GM21576 (cell line): Measurements from ENCODE around the gene FOXJ1.
A peak's percentile ranks its signal among the peaks of the same experiment; 100 is the strongest.
"Not testable (repeated sequence)": the region's sequence is repeated elsewhere in the genome, so short reads cannot be mapped to it uniquely, and the experiment has no call there.

Experiments
- ATAC-seq: cut with Tn5 transposase; IDR thresholded peaks from one replicate; pipeline ENCODE4 v1.9.1; 2021; ENCODE audit warnings: mild to moderate bottlenecking, moderate library complexity; ENCODE audit not compliant: unreplicated experiment

The FOXJ1 gene

DNA sequence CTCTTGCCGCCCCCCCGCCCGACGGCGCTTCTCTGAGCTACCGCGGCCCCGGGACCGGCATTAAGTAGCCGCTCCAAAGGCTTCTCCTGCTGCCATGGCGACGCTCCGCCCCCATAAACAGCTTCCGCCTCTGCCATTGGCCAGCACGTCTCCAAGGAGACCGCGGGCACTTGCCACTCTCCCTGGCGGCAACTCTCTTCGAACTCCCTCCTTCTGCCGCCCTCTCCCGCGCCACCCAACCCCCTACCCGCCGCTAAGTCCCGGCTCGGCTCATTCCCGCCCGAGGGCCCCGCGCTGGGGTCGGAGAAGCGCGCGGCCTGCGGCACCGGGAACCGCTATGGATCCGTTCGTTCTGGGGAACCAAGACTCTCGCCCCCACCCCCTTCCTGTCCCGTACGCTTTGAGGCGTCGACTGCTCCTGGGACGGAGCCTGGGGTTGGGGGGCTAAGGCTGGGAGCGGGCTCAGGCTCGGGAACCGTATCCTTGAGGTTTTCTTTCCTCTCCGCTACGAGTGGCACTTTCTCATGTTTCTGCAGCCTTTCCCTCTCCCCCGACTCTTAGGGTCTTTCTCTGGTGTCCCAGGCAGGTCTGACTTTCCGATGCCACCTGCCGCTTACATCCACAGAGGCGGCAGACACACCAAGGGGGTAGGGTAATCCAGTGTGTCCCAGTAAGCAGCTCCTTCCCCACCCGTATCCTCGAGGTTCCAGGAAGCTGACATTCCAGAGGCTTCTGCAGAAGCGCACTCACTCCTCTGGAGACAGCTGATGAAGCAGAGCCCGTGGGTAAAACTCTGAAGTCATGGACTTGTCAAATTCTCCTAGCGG is at the start of gene FOXJ1:
FOXJ1 (minus strand) TSS at position 34 of the 827 bp plus-strand sequence. CDS start 850 bp downstream, outside the sequence.
- peak; percentile 71 for ATAC-seq

- no peak for ATAC-seq
Observed at GRCh38 chr17:76189741-76190140, 48.7 kb upstream of the FOXJ1 start.

- ATAC-seq = no peak
Observed at GRCh38 chr17:76189247-76189646, 48.2 kb upstream of the FOXJ1 start.

GRCh38 chr17:76188213-76189016 is 47.4 kb upstream of the FOXJ1 start:
- no peak for ATAC-seq

DNA sequence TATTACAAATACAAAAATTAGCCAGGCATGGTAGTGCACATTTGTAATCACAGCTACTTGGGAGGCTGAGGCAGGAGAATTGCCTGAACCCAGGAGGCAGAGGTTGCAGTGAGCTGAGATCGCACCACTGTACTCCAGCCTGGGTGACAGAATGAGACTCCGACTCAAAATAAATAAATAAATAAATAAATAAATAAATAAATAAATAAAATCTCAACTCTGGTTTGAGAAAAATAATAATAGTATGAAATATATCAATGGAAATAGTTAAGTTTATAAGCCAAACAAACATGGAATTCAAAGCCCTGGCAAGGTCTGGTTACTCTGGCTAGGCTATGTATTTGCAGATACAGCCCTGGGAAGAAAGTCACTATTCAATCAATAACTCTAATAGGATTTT is 45.7 kb upstream of the FOXJ1 start:
- not testable (repeated sequence) for ATAC-seq

GRCh38 chr17:76184290-76184689 is 43.2 kb upstream of the FOXJ1 start:
- ATAC-seq = no peak

DNA sequence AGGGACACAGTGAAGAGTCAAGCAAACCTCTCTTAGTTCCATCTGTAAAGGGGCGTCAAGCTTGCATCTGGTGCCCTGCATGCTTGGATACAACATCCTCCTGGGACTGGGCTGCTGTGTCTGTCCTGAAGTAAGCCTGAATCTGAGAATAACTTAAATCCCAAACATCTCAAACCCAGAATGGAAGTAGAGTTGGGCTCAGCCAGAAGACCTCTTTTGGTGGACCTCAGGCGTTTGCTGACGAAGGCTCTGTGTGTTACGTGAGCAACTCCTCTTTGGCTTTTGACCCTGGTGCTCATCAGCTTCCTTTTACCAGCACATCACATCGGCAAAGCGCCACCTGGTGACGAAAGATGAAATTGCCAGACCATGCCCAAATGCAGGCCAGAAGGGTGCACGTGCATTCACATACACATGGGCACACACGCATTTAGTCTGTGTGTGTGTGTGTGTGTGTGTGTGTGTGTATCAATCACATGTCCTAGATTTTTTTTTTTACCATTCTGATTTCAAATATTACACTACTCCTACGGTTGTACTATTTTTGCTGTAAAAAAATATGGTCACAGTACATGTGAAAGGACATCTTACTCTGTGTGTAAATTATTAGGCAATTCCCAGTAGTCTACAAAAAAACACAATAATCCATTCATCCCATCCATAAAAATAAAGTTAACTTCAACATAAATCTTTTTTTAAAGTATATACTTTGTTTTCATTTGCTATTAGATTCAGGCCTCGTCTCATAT is 41.1 kb upstream of the FOXJ1 start:
- peak; percentile 56 for ATAC-seq

DNA sequence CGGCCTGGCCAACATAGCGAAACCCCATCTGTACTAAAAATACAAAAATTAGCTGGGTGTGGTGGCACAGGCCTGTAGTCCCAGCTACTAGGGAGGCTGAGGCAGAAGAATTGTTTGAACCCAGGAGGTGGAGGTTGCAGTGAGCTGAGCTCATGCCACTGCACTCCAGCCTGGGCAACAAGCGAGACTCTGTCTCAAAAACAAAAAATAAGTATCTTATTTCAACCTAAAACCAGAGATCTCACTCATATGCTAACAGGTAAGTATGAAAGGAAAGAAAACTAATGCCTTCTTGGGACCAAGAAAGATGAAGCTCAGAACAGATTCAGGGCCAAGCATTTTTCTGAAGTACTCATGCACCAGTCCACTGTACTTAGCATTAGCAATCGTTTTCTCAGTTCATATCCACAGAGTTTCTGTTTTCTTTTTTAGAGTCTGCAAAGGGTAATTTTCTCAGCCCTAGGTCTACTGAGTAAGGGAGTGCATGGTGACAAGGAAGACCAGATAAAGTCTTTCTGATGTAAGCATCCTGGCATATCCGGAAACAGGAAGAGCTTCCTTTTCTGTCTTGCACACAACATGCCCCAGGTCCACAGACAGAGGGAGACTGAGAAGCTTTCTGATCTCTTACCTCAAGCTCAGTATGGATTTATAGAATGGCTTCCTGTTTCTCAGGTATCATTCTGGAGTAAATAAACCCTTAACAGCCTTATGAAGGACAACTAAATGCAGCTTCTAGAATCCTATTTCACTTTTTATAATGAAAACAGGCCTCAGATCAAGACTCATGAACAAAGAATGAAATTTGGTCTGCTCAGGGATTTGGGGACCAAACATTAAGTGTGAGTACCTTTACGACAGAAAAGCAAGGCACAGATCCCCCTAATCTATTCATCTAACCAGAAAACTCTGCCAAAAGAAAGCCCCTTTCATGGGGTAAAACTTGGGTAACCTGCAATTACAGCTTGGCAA is 38.7 kb upstream of the FOXJ1 start:
- no peak for ATAC-seq

- no peak for ATAC-seq
Observed at GRCh38 chr17:76178124-76178523, 37.1 kb upstream of the FOXJ1 start.

DNA sequence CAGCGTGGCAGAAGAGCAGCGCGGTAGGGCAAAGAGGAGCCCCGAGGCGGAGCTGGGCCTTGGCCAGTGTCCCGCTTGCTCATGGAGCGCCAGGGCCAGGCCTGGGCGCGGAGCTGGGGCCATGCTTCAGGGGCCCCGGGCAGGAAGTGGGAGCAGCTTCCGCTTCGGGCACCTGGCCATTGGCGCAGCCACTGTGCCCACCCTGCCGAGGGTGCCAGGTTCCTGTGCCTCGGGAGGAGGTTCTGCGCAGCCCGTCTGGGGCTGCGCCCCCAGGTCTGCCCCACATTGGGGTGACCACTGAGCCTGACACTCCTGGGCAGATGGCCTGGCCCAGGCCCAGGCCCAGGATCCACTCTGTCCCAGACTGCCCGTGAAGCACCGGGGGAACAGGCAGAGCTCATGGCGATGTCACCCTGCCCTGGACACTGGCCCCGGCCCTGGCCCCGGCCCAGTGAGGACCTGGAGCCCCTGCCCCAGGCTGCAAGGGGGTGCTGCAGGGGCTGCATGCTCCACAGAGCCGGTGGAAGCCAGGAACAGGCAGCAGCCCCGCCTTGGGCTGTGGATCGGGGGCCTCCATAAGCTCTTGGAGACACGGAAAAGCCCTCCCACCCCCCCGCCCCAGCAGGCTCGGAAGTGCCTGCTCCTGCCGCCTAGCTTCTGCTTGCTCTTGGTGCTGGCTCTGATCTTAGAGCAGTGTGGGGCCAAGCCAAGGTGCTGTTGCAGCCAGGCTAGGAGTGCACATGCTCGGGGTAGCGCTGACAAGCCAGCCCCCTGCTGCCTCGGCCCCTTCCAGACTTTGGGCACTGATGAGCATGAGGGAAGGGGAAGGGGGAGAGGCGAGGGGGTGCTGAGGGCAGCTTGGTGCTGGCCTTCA is 35.9 kb upstream of the FOXJ1 start:
- no peak for ATAC-seq

DNA sequence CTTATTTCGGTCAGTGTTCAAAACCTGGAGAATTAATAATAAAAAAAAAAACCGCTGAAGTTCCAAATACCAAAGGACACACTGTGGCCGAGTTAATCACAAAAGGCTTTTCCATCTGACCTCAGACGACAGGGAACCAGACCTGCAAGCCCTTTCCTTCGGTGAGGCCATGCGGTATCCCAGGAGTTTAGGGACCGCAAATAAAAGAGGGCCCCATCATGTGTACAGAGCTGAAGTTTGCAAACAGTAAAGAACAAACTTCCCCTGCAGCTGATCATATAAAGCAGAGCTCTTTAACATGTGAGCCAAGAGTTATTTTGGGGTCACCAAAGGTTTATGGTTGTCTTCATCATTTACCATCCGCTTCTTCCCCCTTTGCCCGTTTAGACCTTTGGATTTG is 33.0 kb upstream of the FOXJ1 start:
- no peak for ATAC-seq

DNA sequence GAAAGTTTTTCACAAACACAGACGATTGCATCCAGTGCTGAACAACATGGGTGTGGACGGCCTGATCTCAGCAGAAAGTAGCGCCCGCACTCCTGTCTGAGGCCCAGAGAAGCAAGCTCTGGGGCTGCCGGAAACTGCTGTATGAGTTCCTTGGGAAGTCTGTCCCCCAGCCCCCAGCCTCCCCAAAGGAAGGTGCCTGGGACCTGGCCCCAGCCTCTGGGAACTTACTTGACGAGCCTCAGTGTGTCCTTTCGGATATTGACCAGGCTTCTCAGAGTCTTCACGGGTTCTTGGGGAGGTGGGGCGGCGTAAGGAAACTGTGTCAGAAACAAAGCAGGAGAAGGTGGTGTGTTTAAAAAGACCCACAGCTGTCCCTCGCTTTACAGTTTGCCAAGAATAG is 32.4 kb upstream of the FOXJ1 start:
- ATAC-seq = no peak

DNA sequence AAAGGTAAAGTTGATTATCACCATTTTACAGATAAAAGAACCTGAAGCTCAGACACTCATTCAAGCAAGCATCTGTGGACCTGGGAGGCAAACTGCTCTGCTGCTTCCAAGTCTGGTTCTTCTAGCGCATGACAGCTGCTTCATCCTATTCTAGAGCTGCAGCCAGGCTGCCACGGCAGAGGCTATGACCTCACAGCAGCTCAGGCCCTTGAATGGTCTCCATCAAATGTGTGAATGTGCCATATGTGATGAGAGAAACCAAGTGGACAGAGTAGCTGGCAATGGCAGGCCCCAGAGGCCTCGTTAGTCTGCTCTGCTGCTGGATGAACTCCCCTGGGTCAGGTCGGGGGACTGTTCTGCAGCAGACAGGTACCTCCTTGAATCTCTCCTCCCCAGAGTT is 30.7 kb upstream of the FOXJ1 start:
- ATAC-seq = no peak

DNA sequence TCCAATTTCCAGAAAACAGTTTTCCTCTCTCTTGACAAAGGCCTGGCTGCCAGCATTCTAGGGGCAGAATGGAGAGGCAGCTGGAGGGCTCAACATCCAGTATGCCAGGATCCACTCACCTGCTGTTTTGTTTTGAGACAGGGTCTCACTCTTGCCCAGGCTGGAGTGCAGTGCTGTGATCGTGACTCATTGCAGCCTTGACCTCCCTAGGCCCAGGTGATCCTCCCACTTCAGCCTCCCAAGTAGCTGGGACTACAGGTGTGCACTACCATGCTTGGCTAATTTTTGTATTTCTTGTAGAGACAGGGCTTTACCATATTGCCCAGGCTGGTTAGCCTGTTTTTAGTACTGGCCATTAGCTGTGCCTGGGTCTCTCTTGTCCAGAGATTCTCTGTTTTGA is 29.1 kb upstream of the FOXJ1 start:
- ATAC-seq = no peak

- no peak for ATAC-seq
Observed at GRCh38 chr17:76166906-76167305, 25.9 kb upstream of the FOXJ1 start.

- no peak for ATAC-seq
Observed at GRCh38 chr17:76166168-76166567, 25.1 kb upstream of the FOXJ1 start.

GRCh38 chr17:76164331-76164730 is 23.3 kb upstream of the FOXJ1 start:
- no peak for ATAC-seq

- no peak for ATAC-seq
Observed at GRCh38 chr17:76163919-76164318, 22.9 kb upstream of the FOXJ1 start.

DNA sequence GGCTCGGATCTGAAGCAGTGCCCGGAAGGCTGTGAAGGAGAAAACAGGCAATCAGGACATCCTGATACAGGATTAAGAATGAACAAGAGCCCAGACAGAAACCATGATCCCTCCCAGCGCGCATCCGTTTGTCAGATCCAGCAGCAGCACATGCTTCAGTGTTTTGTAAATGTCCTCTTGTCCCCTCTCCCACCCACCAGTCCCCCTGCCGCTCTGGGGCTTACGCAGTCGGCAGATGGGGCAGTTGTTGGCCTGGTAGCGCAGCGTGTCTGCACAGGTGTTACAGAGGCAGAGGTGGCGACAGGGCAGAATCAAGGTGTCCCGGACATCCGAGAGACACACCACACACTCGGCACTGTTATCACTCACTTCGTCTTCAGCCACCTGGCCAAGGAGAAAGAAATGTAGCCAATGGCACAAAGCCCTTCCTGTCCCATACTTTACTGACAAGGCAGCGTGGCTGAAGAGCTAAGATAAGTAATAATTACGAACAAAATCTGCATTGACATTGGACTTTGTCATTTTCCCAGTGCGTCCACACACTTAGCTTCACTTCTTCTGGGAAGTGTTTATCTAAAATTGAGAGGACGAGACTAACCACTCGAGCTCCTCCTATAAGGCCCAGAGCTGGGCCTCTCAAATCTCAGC is 20.7 kb upstream of the FOXJ1 start:
- ATAC-seq = no peak
